Measurements from ENCODE around the gene SPNS3.

SPNS3 gene

DNA sequence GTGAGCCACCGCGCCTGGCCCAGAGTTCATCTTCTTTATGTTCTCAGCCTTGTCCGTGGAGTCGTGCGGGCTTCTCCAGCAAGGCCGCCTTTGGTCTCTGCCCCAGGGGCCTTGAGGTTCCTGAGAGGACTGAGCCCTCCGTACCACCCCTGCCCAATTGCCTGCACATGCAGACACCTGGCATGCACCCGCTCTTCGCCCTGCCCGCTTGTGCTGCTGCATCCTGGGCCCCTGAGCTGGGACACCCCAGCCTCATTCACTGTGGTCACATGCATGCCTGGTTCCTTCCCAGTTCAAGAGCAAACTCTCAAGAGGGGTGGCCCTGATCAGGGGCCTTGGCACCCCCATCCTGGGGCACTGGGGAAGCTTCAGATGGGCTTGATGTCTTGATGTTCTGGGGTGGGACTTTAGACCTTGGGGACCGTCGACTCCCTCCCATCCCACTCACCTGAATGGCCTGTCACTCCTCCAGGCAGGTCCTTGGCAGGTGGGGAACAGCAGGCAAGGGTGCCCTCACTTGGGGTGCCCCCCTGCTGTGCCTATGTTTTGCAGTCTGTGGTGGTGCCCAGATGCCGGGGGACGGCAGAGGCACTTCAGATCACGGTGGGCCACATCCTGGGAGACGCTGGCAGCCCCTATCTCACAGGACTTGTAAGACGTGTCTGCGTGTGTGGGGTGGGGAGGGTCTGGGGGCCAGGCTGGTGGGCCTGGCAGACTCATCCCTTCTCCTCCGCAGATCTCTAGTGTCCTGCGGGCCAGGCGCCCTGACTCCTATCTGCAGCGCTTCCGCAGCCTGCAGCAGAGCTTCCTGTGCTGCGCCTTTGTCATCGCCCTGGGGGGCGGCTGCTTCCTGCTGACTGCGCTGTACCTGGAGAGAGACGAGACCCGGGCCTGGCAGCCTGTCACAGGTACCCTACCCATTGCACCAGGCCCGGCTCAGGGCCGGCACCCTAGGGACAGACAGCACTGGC, 52.2 kb downstream of the SPNS3 start:
- Histone ChIP-seq H2BK120ac (ENCODE audit: low read depth, low read length) (no peak overlapping the region), H4K8ac (ENCODE audit: low read depth, low read length) (no peak overlapping the region), H2BK12ac (ENCODE audit: low read length) (no peak overlapping the region)

DNA sequence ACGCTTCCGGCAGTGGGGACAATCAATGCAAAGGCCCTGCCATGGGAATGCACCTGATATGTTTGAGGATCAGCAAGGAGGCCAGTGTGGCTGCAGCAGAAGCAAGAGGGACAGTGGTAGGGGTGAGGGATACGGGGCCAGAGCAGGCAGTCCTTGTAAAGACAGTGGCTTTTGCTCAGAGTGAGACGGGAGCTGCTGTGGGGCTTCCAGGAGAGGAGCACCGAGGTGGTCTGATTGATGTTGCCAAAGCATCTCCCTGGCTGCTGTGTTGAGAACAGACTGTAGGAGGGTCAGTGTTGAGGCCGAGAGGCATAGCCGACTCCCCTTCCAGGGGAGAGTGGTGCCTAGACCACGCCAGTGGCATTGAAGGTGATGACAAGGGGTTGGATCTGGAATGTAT, 53.6 kb downstream of the SPNS3 start:
- H3K79me1 ChIP-seq (ENCODE audit: low read depth, low read length), result no peaks in the 10 kb centered on the region
- no peaks in the 10 kb centered on the region for H3K4me1 ChIP-seq (ENCODE audit: control insufficient read depth in 2 of 2, insufficient read depth in 1 of 2, low read depth in 1 of 2, low read length in 2 of 2)

More for the DNA sequence above, 52.2 kb downstream of the SPNS3 start:
- DNase-seq (ENCODE audit: low spot score), result no peak
- Histone ChIP-seq H3K9ac (ENCODE audit: low read depth, low read length, poor library complexity) (no peak overlapping the region), H2AK5ac (ENCODE audit: low read depth, low read length) (peak overlapping the region; percentile 26), H3K9me3 (replicated peaks in 1 of 2; ENCODE audit: control insufficient read depth in 2 of 2, insufficient read depth in 1 of 2, low read depth in 1 of 2, low read length in 2 of 2) (no peaks in the 10 kb centered on the region), H3K23ac (ENCODE audit: low read depth, low read length, poor library complexity) (no peak overlapping the region), H2BK5ac (ENCODE audit: low read length) (no peak overlapping the region), H2BK15ac (ENCODE audit: low read length) (peak overlapping the region; percentile 44), H3K4me2 (ENCODE audit: insufficient read depth, low read length, poor library complexity, severe bottlenecking) (no peak overlapping the region), H2AFZ (ENCODE audit: low read length) (no peak overlapping the region), H4K91ac (ENCODE audit: low read depth, low read length, poor library complexity) (no peak overlapping the region), H3K4me1 (ENCODE audit: control insufficient read depth in 2 of 2, insufficient read depth in 1 of 2, low read depth in 1 of 2, low read length in 2 of 2) (peaks cover 5 to 6% of the 10 kb centered on the region in 2 donors), H3K18ac (ENCODE audit: low read length) (peak overlapping the region; percentile 71), H3K4me3 (ENCODE audit: low read length in 2 of 2) (no peak overlapping the region), H3K27me3 (ENCODE audit: control insufficient read depth in 3 of 3, insufficient read depth in 3 of 3, low read depth in 1 of 3, low read length in 3 of 3) (peaks cover 0 to 23% (median 0%) of the 10 kb centered on the region in 3 experiments), H3K14ac (ENCODE audit: low read length) (peak overlapping the region; percentile 63), H3K4ac (ENCODE audit: low read length) (no peak overlapping the region), H3K27ac (replicated peaks; ENCODE audit: low read length) (no peak overlapping the region), H3K79me1 (ENCODE audit: low read depth, low read length) (no peaks in the 10 kb centered on the region), H3K36me3 (replicated peaks in 1 of 2; ENCODE audit: control insufficient read depth in 2 of 2, insufficient read depth in 2 of 2, low read length in 2 of 2) (no peaks in the 10 kb centered on the region)
- no CpG with 5 or more reads among the region's 31 CpGs for WGBS, 2 donors (ENCODE audit: extremely low coverage in 2 of 2, insufficient read length in 2 of 2, insufficient replicate concordance in 1 of 2)

DNA sequence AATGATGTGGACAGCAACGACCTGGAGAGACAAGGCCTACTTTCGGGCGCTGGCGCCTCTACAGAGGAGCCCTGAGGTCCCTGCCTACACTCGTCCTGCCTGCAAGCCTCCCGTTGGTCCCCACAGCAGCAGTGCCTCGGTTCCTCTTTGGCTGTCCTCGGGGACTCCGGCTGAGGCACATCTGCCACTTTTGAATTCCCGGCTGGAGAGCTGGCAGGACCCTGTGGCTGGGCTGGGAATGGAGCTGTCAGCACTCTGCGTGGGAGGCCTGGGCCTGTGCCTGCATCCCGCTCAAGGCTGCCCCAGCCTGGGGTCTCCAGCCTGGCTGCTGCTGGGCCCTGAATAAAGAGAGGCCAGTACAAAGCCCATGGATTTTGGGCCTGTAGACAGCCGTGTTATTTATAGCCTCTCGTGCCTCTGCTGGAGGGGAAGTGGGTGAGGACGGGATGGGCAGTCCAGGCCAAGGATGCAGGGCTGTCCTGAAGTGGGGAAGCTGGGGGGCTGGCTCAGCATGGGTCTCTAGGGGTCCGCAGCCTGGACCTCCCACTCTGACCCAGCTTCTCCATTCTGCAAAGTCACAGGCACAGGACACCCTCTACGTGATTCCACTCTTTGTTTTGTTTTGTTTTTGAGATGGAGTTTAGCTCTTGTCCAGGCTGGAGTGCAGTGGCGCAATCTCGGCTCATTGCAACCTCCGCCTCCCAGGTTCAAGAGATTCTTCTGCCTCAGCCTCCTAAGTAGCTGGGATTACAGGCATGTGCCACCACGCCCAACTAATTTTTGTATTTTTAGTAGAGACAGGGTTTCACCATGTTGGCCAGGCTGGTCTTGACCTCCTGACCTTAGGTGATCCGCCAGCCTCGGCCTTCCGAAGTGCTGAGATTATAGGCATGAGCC, 54.3 kb downstream of the SPNS3 start:
- no CpG with 5 or more reads among the region's 24 CpGs for WGBS, 2 donors (ENCODE audit: extremely low coverage in 2 of 2, insufficient read length in 2 of 2, insufficient replicate concordance in 1 of 2)
- Histone ChIP-seq H4K91ac (ENCODE audit: low read depth, low read length, poor library complexity) (no peak overlapping the region), H3K4me2 (ENCODE audit: insufficient read depth, low read length, poor library complexity, severe bottlenecking) (no peak overlapping the region), H3K14ac (ENCODE audit: low read length) (no peak overlapping the region), H3K36me3 (replicated peaks in 1 of 2; ENCODE audit: control insufficient read depth in 2 of 2, insufficient read depth in 2 of 2, low read length in 2 of 2) (no peaks in the 10 kb centered on the region), H3K23ac (ENCODE audit: low read depth, low read length, poor library complexity) (peak overlapping the region; percentile 25), H2BK120ac (ENCODE audit: low read depth, low read length) (no peak overlapping the region), H2BK12ac (ENCODE audit: low read length) (peak overlapping the region; percentile 32), H3K27ac (replicated peaks; ENCODE audit: low read length) (no peak overlapping the region), H2BK5ac (ENCODE audit: low read length) (peak overlapping the region; percentile 71), H3K79me1 (ENCODE audit: low read depth, low read length) (no peaks in the 10 kb centered on the region), H3K4ac (ENCODE audit: low read length) (no peak overlapping the region), H3K4me1 (ENCODE audit: control insufficient read depth in 2 of 2, insufficient read depth in 1 of 2, low read depth in 1 of 2, low read length in 2 of 2) (no peaks in the 10 kb centered on the region), H3K9me3 (replicated peaks in 1 of 2; ENCODE audit: control insufficient read depth in 2 of 2, insufficient read depth in 1 of 2, low read depth in 1 of 2, low read length in 2 of 2) (no peaks in the 10 kb centered on the region), H3K27me3 (ENCODE audit: control insufficient read depth in 3 of 3, insufficient read depth in 3 of 3, low read depth in 1 of 3, low read length in 3 of 3) (peaks cover 0 to 30% (median 0%) of the 10 kb centered on the region in 3 experiments), H3K9ac (ENCODE audit: low read depth, low read length, poor library complexity) (peak overlapping the region; percentile 54), H2AFZ (ENCODE audit: low read length) (no peak overlapping the region), H2BK15ac (ENCODE audit: low read length) (peak overlapping the region; percentile 70), H3K18ac (ENCODE audit: low read length) (peak overlapping the region; percentile 52), H3K4me3 (ENCODE audit: low read length in 2 of 2) (no peak overlapping the region), H4K8ac (ENCODE audit: low read depth, low read length) (no peak overlapping the region), H2AK5ac (ENCODE audit: low read depth, low read length) (no peak overlapping the region)
- DNase-seq (ENCODE audit: low spot score), result no peak

More for the DNA sequence above, 53.6 kb downstream of the SPNS3 start:
- Histone ChIP-seq H3K4me2 (ENCODE audit: insufficient read depth, low read length, poor library complexity, severe bottlenecking) (no peak overlapping the region), H2BK120ac (ENCODE audit: low read depth, low read length) (no peak overlapping the region), H2AFZ (ENCODE audit: low read length) (no peak overlapping the region), H4K8ac (ENCODE audit: low read depth, low read length) (no peak overlapping the region), H3K18ac (ENCODE audit: low read length) (no peak overlapping the region), H3K27ac (replicated peaks; ENCODE audit: low read length) (no peak overlapping the region), H2BK15ac (ENCODE audit: low read length) (peak overlapping the region; percentile 70), H3K36me3 (replicated peaks in 1 of 2; ENCODE audit: control insufficient read depth in 2 of 2, insufficient read depth in 2 of 2, low read length in 2 of 2) (no peaks in the 10 kb centered on the region), H3K4ac (ENCODE audit: low read length) (no peak overlapping the region), H3K4me3 (ENCODE audit: low read length in 2 of 2) (no peak overlapping the region), H3K23ac (ENCODE audit: low read depth, low read length, poor library complexity) (no peak overlapping the region), H3K14ac (ENCODE audit: low read length) (no peak overlapping the region), H4K91ac (ENCODE audit: low read depth, low read length, poor library complexity) (no peak overlapping the region), H3K9ac (ENCODE audit: low read depth, low read length, poor library complexity) (no peak overlapping the region), H2AK5ac (ENCODE audit: low read depth, low read length) (peak overlapping the region; percentile 1), H2BK5ac (ENCODE audit: low read length) (peak overlapping the region; percentile 71), H3K27me3 (ENCODE audit: control insufficient read depth in 3 of 3, insufficient read depth in 3 of 3, low read depth in 1 of 3, low read length in 3 of 3) (peaks cover 0 to 30% (median 0%) of the 10 kb centered on the region in 3 experiments), H3K9me3 (replicated peaks in 1 of 2; ENCODE audit: control insufficient read depth in 2 of 2, insufficient read depth in 1 of 2, low read depth in 1 of 2, low read length in 2 of 2) (no peaks in the 10 kb centered on the region), H2BK12ac (ENCODE audit: low read length) (peak overlapping the region; percentile 32)
- no CpG with 5 or more reads among the region's 8 CpGs for WGBS, 2 donors (ENCODE audit: extremely low coverage in 2 of 2, insufficient read length in 2 of 2, insufficient replicate concordance in 1 of 2)
- no peak for DNase-seq (ENCODE audit: low spot score)

All from neuronal stem cell (in vitro differentiated cells).